BJ (cell line): ENCODE measurements around the gene ANXA6. TPM values are rescaled to one million over a fixed set of nuclear protein-coding genes. Genes with fewer than 3 reads are reported as not detected.
"Not testable (repeated sequence)": the region's sequence is repeated elsewhere in the genome, so short reads cannot be mapped to it uniquely, and the experiment has no call there.

Source experiments
- CTCF ChIA-PET: fragments of 350-600 bp; formaldehyde crosslinking; extraction: SDS; loops from one replicate; lab custom pipeline; 2021; ENCODE audit warnings: antibody characterized with exemption, inconsistent platforms; lab: Yijun Ruan, JAX
- POLR2A ChIA-PET: fragments of 300-600 bp; sonication (Branson Sonifier 250); formaldehyde crosslinking; extraction: SDS; loops from one replicate; lab custom pipeline; 2021; ENCODE audit warnings: antibody characterized with exemption; lab: Charles Lee
- DNase-seq: peaks from one replicate; pipeline ENCODE4 v3.0.0-alpha.2; 2011; ENCODE audit warnings: low read depth
- H3K27me3 ChIP-seq: 2 replicates; pipeline ENCODE4 v1.6.0; 2011; ENCODE audit warnings: low read length; ENCODE audit not compliant: control insufficient read depth, insufficient read depth
- H3K36me3 ChIP-seq: 2 replicates; pipeline ENCODE4 v1.5.1; 2011; ENCODE audit warnings: low read length; ENCODE audit not compliant: control insufficient read depth, insufficient read depth
- H3K4me3 ChIP-seq: 2 replicates; pipeline ENCODE4 v1.5.1; 2011; ENCODE audit warnings: low read depth, mild to moderate bottlenecking, control low read depth, low read length
- CTCF ChIP-seq: IDR thresholded peaks from 2 replicates; pipeline ENCODE4 v1.5.1; 2011; ENCODE audit warnings: low read depth, mild to moderate bottlenecking, control low read depth, inconsistent platforms, low read length, moderate library complexity; ENCODE audit not compliant: insufficient read depth
- polyA plus RNA-seq: library from polyadenylated mRNA; depleted of rRNA; stranded (reverse); fragments of >200 nt; gene quantifications from 2 replicates; pipeline ENCODE4 v1.2.3, GENCODE V29; 2011

ANXA6 gene
- polyA plus RNA-seq, 1 experiment, result 528 TPM

DNA sequence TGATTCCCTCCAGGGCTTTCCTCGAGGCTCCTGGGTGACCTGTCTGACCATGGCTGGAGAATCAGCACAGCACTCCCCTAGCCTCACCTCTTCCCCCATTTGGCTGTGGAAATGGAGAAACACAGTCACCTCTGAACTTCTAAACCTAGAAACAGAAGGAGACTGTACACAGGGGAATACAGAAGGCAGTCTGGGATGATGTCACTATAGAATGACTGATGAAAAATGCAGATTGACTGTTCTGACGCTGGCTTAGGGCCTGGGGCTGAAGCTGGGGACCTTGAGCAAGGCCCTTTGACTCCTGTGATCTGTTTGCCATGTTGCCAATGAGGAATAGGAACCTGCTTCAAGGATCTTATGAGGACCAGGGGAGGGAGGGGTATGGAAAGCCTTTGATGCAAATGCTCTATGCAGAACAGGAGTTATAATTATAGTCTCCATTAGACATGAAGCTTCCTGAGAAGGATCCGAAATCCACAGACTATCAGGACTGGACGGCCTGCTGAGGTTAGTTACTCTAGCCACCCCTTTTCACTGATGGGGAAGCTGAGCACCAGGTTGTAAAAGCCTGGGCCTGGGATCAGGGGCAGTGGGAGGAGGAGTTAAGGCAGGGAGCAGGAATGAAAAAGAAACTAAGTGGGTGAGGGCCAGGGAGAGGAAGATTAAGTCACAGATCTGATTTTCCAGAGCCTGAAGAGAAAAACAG is 24.4 kb upstream of the ANXA6 start:
- Histone ChIP-seq H3K27me3 (peaks cover 5% of the 10 kb centered on the region; the same call in 1 of the 2 replicates), H3K4me3 (no peak overlapping the region), H3K36me3 (no peaks in the 10 kb centered on the region)
- TF ChIP-seq CTCF, result no peak
- CTCF ChIA-PET, result interaction anchor here (3.0 kb wide), 1 partner anchor 17 kb away, joined by 11 read pairs; no protein-coding TSS in a partner anchor
- no peak for DNase-seq
- POLR2A ChIA-PET, result no interaction called here

- Histone ChIP-seq H3K27me3 (peaks cover 5% of the 10 kb centered on the region; the same call in 1 of the 2 replicates), H3K36me3 (no peaks in the 10 kb centered on the region), H3K4me3 (no peak overlapping the region)
- DNase-seq, result no peak
- POLR2A ChIA-PET, result interaction anchor here (0.6 kb wide), 1 partner anchor 36 kb away, joined by 13 read pairs; no protein-coding TSS in a partner anchor
- no peak for TF ChIP-seq CTCF
- CTCF ChIA-PET, result interaction anchor here (0.8 to 1.2 kb wide), 2 partner anchors 14 to 43 kb away, joined by 3 read pairs; no protein-coding TSS in a partner anchor
These were observed 22.7 kb upstream of the ANXA6 start for GRCh38 chr5:151180291-151180690.

- CTCF ChIA-PET, result interaction anchor here (1.2 kb wide), 1 partner anchor 43 kb away, joined by 3 read pairs; no protein-coding TSS in a partner anchor
- no peak for TF ChIP-seq CTCF
- Histone ChIP-seq H3K4me3 (no peak overlapping the region), H3K36me3 (no peaks in the 10 kb centered on the region), H3K27me3 (peaks cover 5% of the 10 kb centered on the region; the same call in 1 of the 2 replicates)
- no peak for DNase-seq
- POLR2A ChIA-PET, result no interaction called here
These were observed 21.9 kb upstream of the ANXA6 start for GRCh38 chr5:151179489-151179840.

DNA sequence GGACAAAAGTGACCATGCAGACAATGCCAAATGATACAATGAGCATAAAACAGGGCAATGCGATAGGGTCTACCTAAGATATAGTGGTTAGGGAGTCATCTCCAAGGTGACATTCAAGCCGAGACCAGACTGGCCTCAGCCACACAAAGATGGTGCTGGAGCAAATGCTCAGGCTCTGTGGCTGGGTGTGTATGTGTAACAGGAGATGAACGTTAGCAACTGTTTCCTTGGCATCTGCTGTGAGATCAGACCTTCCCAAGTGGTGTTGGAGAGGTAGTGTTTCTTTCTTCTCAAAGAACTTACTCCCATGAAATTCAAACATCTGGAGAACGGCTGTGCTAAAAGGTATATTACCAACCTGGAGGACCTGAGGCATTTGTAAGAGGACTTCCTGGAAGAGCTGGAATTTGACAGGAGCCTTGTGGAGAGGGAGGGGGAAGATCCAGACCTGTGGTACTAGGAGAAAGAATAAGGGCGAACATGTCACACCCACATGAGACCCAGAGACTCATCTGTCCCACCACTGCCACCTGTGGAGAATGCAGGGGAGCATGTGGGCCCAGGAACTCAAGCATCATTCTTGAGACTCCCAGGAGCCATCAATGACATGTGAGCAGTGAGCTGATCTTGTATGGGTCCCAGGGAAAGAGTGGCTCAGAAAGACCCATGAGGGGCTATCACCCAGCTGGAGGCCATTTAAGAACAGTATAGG is 21.4 kb upstream of the ANXA6 start:
- ChIA-PET POLR2A (no interaction called here), CTCF (interaction anchor here (1.9 kb wide), 1 partner anchor 14 kb away, joined by 7 read pairs; no protein-coding TSS in a partner anchor)
- H3K27me3 ChIP-seq, result peaks cover 5% of the 10 kb centered on the region; the same call in 1 of the 2 replicates
- TF ChIP-seq CTCF, result no peak
- no peaks in the 10 kb centered on the region for H3K36me3 ChIP-seq
- no peak for DNase-seq
- H3K4me3 ChIP-seq, result no peak overlapping the region

GRCh38 chr5:151178372-151178771 is 20.8 kb upstream of the ANXA6 start:
- Histone ChIP-seq H3K27me3 (peaks cover 5% of the 10 kb centered on the region; the same call in 1 of the 2 replicates), H3K4me3 (no peak overlapping the region), H3K36me3 (no peaks in the 10 kb centered on the region)
- TF ChIP-seq CTCF, result no peak
- ChIA-PET CTCF (interaction anchor here (1.0 to 1.9 kb wide), 2 partner anchors 14 to 52 kb away, joined by 5 to 7 read pairs; no protein-coding TSS in a partner anchor), POLR2A (no interaction called here)
- no peak for DNase-seq

DNA sequence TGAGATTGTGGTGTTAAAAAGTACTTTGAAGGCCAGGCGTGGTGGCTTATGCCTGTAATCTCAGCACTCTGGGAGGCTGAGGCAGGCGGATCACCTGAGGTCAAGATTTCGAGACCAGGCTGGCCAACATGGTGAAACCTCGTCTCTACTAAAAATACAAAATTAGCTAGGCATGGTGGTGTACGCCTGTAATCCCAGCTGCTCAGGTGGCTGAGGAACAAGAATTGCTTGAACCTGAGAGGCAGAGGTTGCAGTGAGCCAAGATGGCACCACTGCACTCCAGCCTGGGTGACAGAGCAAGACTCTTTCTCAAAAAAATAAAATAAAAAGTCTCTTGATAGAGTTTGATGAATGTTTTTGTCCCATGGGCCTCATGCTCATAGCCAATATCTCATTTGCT is 18.7 kb upstream of the ANXA6 start:
- H3K36me3 ChIP-seq, DNase-seq, H3K4me3 ChIP-seq, H3K27me3 ChIP-seq, POLR2A ChIA-PET: not testable (repeated sequence)
- CTCF ChIA-PET, result interaction anchor here (0.8 to 1.1 kb wide), 2 partner anchors 11 to 102 kb away, joined by 3 to 4 read pairs; no protein-coding TSS in a partner anchor
